Measurements from ENCODE around the gene SNAI3. TPM values are rescaled to one million over a fixed set of nuclear protein-coding genes. Genes with fewer than 3 reads are reported as not detected.

SNAI3 gene
- total and polyA plus RNA-seq, 2 experiments from 2014 or later, result 10.3 to 19.4 TPM

DNA sequence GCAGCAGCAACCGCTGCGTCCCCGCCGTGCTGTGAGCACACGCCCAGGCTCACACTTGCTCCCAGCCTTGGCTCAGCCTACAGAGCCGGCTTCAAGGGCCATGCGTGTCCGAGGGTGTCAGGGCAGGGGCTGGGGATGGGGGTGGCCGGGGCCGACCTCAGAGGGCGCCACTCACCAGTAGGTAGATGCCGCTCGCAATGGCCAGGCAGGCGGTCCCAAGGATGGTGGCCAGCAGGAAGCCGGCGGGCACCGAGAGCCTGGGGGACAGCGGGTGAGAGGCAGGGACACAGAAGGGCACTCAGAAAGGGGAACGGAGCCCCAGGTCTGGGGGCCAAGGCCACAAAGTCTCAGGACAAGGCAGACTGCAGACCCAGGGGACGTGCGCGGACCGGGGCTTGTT, 40.4 kb downstream of the SNAI3 start:
- peaks cover 14% of the 10 kb centered on the region; the same call in 1 of the 2 replicates for H3K79me2 ChIP-seq (replicated peaks; ENCODE audit: insufficient read depth)
- peaks cover 7% of the 10 kb centered on the region; the same call in 1 of the 2 replicates for H4K20me1 ChIP-seq (replicated peaks; ENCODE audit: insufficient read depth)
- no peak for ATAC-seq
- H3K4me1 Mint-ChIP-seq, result peaks cover 11% of the 10 kb centered on the region
- H3K9me3 Mint-ChIP-seq, result peaks cover 3% of the 10 kb centered on the region; the same call in 1 of the 3 replicates
- H3K36me3 Mint-ChIP-seq (ENCODE audit: low read depth), result peaks cover 21% of the 10 kb centered on the region; the same call in 2 of the 3 replicates
- H3K27ac Mint-ChIP-seq, result peak overlapping the region; percentile 81; the same call in 1 of the 2 replicates
- no peaks in the 10 kb centered on the region for H3K36me3 ChIP-seq (ENCODE audit: insufficient read depth)
- H3K4me3 ChIP-seq, result no peak overlapping the region
- H3K4me3 Mint-ChIP-seq, result no peak overlapping the region
- no peak overlapping the region for H3K27ac ChIP-seq (ENCODE audit: low read depth)
- H3K27me3 ChIP-seq (ENCODE audit: insufficient read depth), result no peaks in the 10 kb centered on the region
- TF ChIP-seq, protein P1, sequence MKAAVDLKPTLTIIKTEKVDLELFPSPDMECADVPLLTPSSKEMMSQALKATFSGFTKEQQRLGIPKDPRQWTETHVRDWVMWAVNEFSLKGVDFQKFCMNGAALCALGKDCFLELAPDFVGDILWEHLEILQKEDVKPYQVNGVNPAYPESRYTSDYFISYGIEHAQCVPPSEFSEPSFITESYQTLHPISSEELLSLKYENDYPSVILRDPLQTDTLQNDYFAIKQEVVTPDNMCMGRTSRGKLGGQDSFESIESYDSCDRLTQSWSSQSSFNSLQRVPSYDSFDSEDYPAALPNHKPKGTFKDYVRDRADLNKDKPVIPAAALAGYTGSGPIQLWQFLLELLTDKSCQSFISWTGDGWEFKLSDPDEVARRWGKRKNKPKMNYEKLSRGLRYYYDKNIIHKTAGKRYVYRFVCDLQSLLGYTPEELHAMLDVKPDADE (IDR thresholded peaks at IDR 0.05), result no peak
- TF ChIP-seq, protein P2, sequence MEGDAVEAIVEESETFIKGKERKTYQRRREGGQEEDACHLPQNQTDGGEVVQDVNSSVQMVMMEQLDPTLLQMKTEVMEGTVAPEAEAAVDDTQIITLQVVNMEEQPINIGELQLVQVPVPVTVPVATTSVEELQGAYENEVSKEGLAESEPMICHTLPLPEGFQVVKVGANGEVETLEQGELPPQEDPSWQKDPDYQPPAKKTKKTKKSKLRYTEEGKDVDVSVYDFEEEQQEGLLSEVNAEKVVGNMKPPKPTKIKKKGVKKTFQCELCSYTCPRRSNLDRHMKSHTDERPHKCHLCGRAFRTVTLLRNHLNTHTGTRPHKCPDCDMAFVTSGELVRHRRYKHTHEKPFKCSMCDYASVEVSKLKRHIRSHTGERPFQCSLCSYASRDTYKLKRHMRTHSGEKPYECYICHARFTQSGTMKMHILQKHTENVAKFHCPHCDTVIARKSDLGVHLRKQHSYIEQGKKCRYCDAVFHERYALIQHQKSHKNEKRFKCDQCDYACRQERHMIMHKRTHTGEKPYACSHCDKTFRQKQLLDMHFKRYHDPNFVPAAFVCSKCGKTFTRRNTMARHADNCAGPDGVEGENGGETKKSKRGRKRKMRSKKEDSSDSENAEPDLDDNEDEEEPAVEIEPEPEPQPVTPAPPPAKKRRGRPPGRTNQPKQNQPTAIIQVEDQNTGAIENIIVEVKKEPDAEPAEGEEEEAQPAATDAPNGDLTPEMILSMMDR (conservative IDR thresholded peaks at IDR 0.05; ENCODE audit: low read depth in 2 of 2), result peak in 1 of 2 experiments; percentile 20; a peak in 2 of 4 replicates
- TF ChIP-seq EZH2 (IDR thresholded peaks at IDR 0.05; ENCODE audit: low read depth, unreplicated experiment) (no peak), ZNF331 (CRISPR knock-in tag; IDR thresholded peaks at IDR 0.05; ENCODE audit: low read depth) (no peak)
- no peak for DNase-seq (ENCODE audit: low spot score)
- H3K4me2 ChIP-seq, result no peak overlapping the region
- 0 out of 2 replicates have a peak, but pooled peaks cover 3% of the 10 kb centered on the region for H3F3A ChIP-seq (replicated peaks; ENCODE audit: low read depth)
- peaks cover 18% of the 10 kb centered on the region for H3K27me3 Mint-ChIP-seq (ENCODE audit: insufficient read depth, low read depth, poor library complexity)
- peaks cover 7% of the 10 kb centered on the region; the same call in 1 of the 2 replicates for H3K4me1 ChIP-seq (ENCODE audit: insufficient read depth)
- H3K9me2 ChIP-seq (ENCODE audit: insufficient read depth), result no peaks in the 10 kb centered on the region
- H2AFZ ChIP-seq, result no peak overlapping the region

DNA sequence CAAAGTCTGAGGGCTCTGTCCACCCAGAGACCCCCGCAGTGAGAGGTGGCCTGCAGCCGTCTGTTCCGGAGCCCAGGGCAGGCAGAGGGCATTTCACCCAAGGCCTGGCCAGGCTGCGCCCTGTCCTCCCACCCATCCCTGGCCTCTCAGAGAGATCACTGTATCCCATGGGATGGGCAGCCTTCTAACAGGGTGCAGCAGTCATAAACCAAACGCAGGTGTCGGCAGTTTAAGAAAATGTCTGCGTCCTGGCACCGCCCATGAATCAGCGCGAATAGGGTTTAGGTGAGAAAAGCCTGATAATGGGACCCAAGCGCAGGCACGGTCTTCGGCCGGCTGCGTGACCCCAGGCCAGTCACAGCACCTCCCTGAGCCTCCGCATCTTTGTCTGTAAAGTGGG, 40.9 kb downstream of the SNAI3 start:
- no peak overlapping the region; the same call in 2 of the 3 replicates for H3K4me3 Mint-ChIP-seq
- H3K27me3 ChIP-seq (ENCODE audit: insufficient read depth), result no peaks in the 10 kb centered on the region
- 0 out of 2 replicates have a peak, but pooled peaks cover 3% of the 10 kb centered on the region for H3F3A ChIP-seq (replicated peaks; ENCODE audit: low read depth)

More for the DNA sequence above, 40.9 kb downstream of the SNAI3 start:
- Mint-ChIP-seq H3K27ac (no peak overlapping the region), H3K4me1 (peaks cover 13% of the 10 kb centered on the region), H3K36me3 (ENCODE audit: low read depth) (peaks cover 21% of the 10 kb centered on the region; the same call in 2 of the 3 replicates), H3K9me3 (peaks cover 3% of the 10 kb centered on the region; the same call in 1 of the 3 replicates), H3K27me3 (ENCODE audit: insufficient read depth, low read depth, poor library complexity) (peaks cover 21% of the 10 kb centered on the region)
- Histone ChIP-seq H3K9me2 (ENCODE audit: insufficient read depth) (no peaks in the 10 kb centered on the region), H3K36me3 (ENCODE audit: insufficient read depth) (no peaks in the 10 kb centered on the region), H3K79me2 (replicated peaks; ENCODE audit: insufficient read depth) (peaks cover 14% of the 10 kb centered on the region; the same call in 1 of the 2 replicates), H3K27ac (ENCODE audit: low read depth) (no peak overlapping the region), H4K20me1 (replicated peaks; ENCODE audit: insufficient read depth) (peaks cover 7% of the 10 kb centered on the region; the same call in 1 of the 2 replicates), H3K4me3 (no peak overlapping the region), H3K4me2 (no peak overlapping the region), H3K4me1 (ENCODE audit: insufficient read depth) (peaks cover 7% of the 10 kb centered on the region; the same call in 1 of the 2 replicates), H2AFZ (no peak overlapping the region)
- ATAC-seq, result no peak
- no peak for TF ChIP-seq ZNF114 (CRISPR knock-in tag; IDR thresholded peaks at IDR 0.05)
- no peak for TF ChIP-seq JUNB (IDR thresholded peaks at IDR 0.05; ENCODE audit: unreplicated experiment)
- no peak for TF ChIP-seq STAT1 (IDR thresholded peaks at IDR 0.05; ENCODE audit: unreplicated experiment)
- TF ChIP-seq, protein P2 (conservative IDR thresholded peaks at IDR 0.05; ENCODE audit: low read depth in 2 of 2), result no peak
- TF ChIP-seq EZH2 (IDR thresholded peaks at IDR 0.05; ENCODE audit: low read depth, unreplicated experiment), result no peak
- no peak for TF ChIP-seq ZNF331 (CRISPR knock-in tag; IDR thresholded peaks at IDR 0.05; ENCODE audit: low read depth)
- no peak for TF ChIP-seq NANOG (IDR thresholded peaks at IDR 0.05; ENCODE audit: borderline replicate concordance)
- no peak for DNase-seq (ENCODE audit: low spot score)

Measured in GM23338 (cell line).